PC-9 (cell line): ENCODE results near the gene GPS1.

Source experiments
- EZH2 ChIP-seq: fragments of 200-600 bp; sonication (generic); IDR thresholded peaks from 2 replicates; pipeline ENCODE4 v1.8.0; 2017; ENCODE audit warnings: antibody characterized with exemption, low read depth
- TF ChIP-seq, protein P1 (sequence below): fragments of 200-600 bp; sonication (generic); conservative IDR thresholded peaks from 2 replicates; pipeline ENCODE4 v1.6.1; 2017; ENCODE audit warnings: mixed run types, antibody characterized with exemption, mild to moderate bottlenecking, moderate library complexity

DNA sequence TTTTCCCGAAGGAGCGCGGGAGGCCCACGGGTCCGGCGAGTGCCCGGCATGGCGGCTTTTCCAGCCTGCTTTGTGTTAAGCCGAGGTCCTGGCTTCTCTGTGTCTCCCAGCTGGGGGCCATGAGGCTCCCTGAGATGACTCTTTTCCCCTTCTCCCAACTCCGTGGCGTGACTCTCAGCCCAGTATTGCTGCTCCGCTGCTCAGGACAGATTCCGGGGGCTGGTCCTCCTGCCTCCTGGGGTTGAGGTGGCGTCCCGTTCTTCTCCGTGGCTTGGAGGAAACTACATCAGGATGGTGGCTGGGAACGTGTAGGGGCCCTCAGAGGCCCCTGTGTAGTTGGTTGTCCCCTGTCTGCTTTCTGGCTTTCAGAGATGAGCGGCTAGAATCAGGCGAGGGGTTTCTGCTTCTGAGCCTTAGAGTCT is 951 bp downstream of the GPS1 start:
- TF ChIP-seq, protein P1, sequence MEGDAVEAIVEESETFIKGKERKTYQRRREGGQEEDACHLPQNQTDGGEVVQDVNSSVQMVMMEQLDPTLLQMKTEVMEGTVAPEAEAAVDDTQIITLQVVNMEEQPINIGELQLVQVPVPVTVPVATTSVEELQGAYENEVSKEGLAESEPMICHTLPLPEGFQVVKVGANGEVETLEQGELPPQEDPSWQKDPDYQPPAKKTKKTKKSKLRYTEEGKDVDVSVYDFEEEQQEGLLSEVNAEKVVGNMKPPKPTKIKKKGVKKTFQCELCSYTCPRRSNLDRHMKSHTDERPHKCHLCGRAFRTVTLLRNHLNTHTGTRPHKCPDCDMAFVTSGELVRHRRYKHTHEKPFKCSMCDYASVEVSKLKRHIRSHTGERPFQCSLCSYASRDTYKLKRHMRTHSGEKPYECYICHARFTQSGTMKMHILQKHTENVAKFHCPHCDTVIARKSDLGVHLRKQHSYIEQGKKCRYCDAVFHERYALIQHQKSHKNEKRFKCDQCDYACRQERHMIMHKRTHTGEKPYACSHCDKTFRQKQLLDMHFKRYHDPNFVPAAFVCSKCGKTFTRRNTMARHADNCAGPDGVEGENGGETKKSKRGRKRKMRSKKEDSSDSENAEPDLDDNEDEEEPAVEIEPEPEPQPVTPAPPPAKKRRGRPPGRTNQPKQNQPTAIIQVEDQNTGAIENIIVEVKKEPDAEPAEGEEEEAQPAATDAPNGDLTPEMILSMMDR, result no peak
- TF ChIP-seq EZH2, result no peak
